Measurements from ENCODE around the gene TM9SF1.

Gene TM9SF1

GRCh38 chr14:24194873-24195185, 412 bp downstream of the TM9SF1 start:
- DNase-seq, result no peak

GRCh38 chr14:24194186-24194872, 912 bp downstream of the TM9SF1 start:
- no peak for DNase-seq

- no peak for DNase-seq
These were observed 2.3 kb downstream of the TM9SF1 start for GRCh38 chr14:24192933-24193332.

- no peak for DNase-seq
These were observed 4.8 kb downstream of the TM9SF1 start for GRCh38 chr14:24190416-24190815.

GRCh38 chr14:24189460-24189859, 5.8 kb downstream of the TM9SF1 start:
- DNase-seq, result no peak

- DNase-seq, result no peak
These were observed 6.2 kb downstream of the TM9SF1 start for GRCh38 chr14:24189059-24189375.

- DNase-seq, result peak; percentile 97
These were observed 6.8 kb downstream of the TM9SF1 start, which contains the start of gene IPO4 for GRCh38 chr14:24188251-24189058. TSS of gene IPO4 (minus strand) at chr14:24188816. CDS start at chr14:24188787, 29 bp downstream.

- no peak for DNase-seq
These were observed 7.7 kb downstream of the TM9SF1 start for GRCh38 chr14:24187539-24187915.

- no peak for DNase-seq
These were observed 8.3 kb downstream of the TM9SF1 start for GRCh38 chr14:24186831-24187538.

- no peak for DNase-seq
These were observed 9.5 kb downstream of the TM9SF1 start for GRCh38 chr14:24185741-24186140.

GRCh38 chr14:24185026-24185425, 10.2 kb downstream of the TM9SF1 start:
- no peak for DNase-seq

GRCh38 chr14:24184104-24184970, 10.9 kb downstream of the TM9SF1 start:
- DNase-seq, result no peak

GRCh38 chr14:24183014-24183481, 12.2 kb downstream of the TM9SF1 start:
- no peak for DNase-seq

- DNase-seq, result no peak
These were observed 12.9 kb downstream of the TM9SF1 start for GRCh38 chr14:24182110-24182882.

GRCh38 chr14:24181371-24182077, 13.7 kb downstream of the TM9SF1 start:
- no peak for DNase-seq

- DNase-seq, result no peak
These were observed 15.1 kb downstream of the TM9SF1 start for GRCh38 chr14:24179961-24180796.

GRCh38 chr14:24179294-24179960, 15.8 kb downstream of the TM9SF1 start:
- no peak for DNase-seq

GRCh38 chr14:24178399-24179178, 16.7 kb downstream of the TM9SF1 start:
- DNase-seq, result no peak

GRCh38 chr14:24177891-24178290, 17.4 kb downstream of the TM9SF1 start:
- no peak for DNase-seq

Measured in CD4-positive, alpha-beta T cell treated with Interleukin-4 for 1 hour (primary cell).